Kidney epithelial cell (primary cell): Measurements from ENCODE around the gene UBC. TPM values are rescaled to one million over a fixed set of nuclear protein-coding genes. Genes with fewer than 3 reads are reported as not detected.
"Not testable (repeated sequence)": the region's sequence is repeated elsewhere in the genome, so short reads cannot be mapped to it uniquely, and the experiment has no call there.

ENCODE experiments used
- DNase-seq: peaks from one replicate; pipeline ENCODE4 v3.0.0-alpha.2; 2010; ENCODE audit warnings: low read depth
- H3K27me3 ChIP-seq: 2 replicates; pipeline ENCODE4 v1.6.0; 2011; ENCODE audit warnings: low read length; ENCODE audit not compliant: control insufficient read depth, insufficient read depth
- H3K36me3 ChIP-seq: 2 replicates; pipeline ENCODE4 v1.5.1; 2011; ENCODE audit warnings: low read length; ENCODE audit not compliant: control insufficient read depth, insufficient read depth
- H3K4me3 ChIP-seq: 2 replicates; pipeline ENCODE4 v1.5.1; 2011; ENCODE audit warnings: low read depth, mild to moderate bottlenecking, control low read depth, low read length
- CTCF ChIP-seq: IDR thresholded peaks from 2 replicates; pipeline ENCODE4 v1.5.1; 2011; ENCODE audit warnings: mild to moderate bottlenecking, moderate library complexity, low read length, control low read depth, inconsistent platforms; ENCODE audit not compliant: insufficient read depth, poor library complexity, severe bottlenecking
- total RNA-seq: library from RNA; depleted of rRNA; stranded (reverse); fragments of >200 nt; gene quantifications from 2 replicates; pipeline ENCODE4 v1.2.3, GENCODE V29; 2015

The UBC gene
- total RNA-seq, 1 donor from 2014 or later = 1,432 TPM

DNA sequence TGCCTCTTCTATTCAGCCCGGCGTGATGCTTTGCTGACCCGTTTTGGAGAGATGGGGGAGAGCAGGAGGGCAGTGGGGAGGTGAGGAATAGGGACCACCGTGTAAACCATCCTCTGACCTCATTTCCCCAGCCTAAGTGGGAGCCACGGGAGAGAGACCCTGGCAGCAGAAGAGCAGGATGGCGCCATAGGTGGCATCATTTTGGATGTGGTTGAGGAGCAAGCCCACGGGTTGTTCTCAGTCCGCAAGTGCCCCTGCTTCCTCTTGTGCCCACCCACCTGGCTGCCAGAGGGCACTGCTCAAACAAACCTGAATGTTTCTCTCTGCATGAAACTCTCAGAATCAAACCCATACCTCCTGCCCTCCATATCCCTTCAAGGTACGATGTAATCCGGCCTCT is 10.7 kb upstream of the UBC start:
- TF ChIP-seq CTCF = no peak
- Histone ChIP-seq H3K4me3 (no peak overlapping the region), H3K27me3 (no peaks in the 10 kb centered on the region), H3K36me3 (no peaks in the 10 kb centered on the region)
- no peak for DNase-seq

- no peak for TF ChIP-seq CTCF
- no peaks in the 10 kb centered on the region for H3K36me3 ChIP-seq
- H3K27me3 ChIP-seq = no peaks in the 10 kb centered on the region
- DNase-seq = no peak
- H3K4me3 ChIP-seq = no peak overlapping the region
These were observed 9.7 kb upstream of the UBC start for GRCh38 chr12:124923905-124924734.

DNA sequence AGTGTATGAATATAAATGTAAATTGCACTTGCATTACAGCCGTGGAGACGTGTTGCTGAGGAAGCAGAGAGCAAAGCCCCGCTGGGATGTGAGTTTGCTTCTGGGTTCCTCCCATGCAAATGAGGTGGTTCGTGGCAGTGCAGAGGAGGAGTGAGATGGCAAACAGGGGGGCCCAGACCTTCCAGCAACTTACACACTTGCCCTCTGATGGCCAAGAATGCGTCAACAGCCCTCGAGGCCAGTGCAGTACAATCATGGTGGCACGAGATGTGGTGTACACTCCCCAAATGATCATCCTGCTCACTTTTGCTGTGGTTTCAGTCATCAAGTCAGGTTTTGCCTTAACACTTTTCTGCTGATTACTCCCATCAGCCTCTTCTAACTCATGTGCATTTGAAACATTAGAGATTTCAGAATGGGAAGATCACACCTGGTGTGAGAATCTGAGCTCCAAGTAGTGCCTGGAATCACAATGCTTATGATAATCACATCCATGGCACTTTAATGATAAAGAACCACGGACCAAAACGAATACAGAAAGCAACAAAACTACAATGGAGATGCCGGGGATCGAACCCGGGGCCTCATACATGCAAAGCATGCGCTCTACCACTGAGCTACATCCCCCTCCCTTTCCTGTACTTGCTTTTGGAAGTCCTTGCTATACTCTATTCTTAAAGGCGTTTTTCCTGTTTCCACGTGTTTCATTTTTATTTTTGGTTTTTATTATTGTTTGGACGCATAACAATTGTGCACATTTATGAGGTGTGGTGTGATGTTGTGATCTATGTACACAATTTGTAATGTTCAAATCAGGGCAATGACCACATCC is 7.0 kb upstream of the UBC start:
- TF ChIP-seq CTCF = no peak
- H3K27me3 ChIP-seq = no peaks in the 10 kb centered on the region
- DNase-seq = no peak

GRCh38 chr12:124920353-124920935 is 6.0 kb upstream of the UBC start:
- no peak for TF ChIP-seq CTCF
- no peak for DNase-seq
- H3K36me3 ChIP-seq = no peaks in the 10 kb centered on the region
- H3K27me3 ChIP-seq = no peaks in the 10 kb centered on the region
- H3K4me3 ChIP-seq = no peak overlapping the region

More for the DNA sequence above, 7.0 kb upstream of the UBC start:
- Histone ChIP-seq H3K4me3 (peak overlapping the region; percentile 18), H3K36me3 (no peaks in the 10 kb centered on the region)

GRCh38 chr12:124919521-124920352 is 5.3 kb upstream of the UBC start:
- no peak for TF ChIP-seq CTCF
- Histone ChIP-seq H3K4me3 (no peak overlapping the region), H3K27me3 (no peaks in the 10 kb centered on the region), H3K36me3 (no peaks in the 10 kb centered on the region)
- DNase-seq = no peak

DNA sequence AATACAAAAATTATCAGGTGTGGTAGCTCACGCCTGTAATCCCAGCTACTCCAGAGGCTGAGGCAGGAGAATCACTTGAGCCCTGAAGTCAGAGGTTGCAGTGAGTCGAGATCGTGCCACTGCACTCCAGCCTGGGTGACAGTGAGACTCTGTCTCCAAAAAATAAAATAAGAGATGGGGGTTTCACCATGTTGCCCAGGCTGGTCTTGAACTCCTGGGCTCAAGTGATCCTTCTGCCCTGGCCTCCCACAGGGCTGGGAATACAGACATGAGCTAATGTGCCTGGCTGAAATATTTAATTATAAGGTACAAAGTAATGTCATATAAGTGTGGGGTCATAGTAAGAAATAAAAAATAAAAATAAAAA is 4.2 kb upstream of the UBC start:
- not testable (repeated sequence) for DNase-seq, H3K36me3 ChIP-seq, H3K4me3 ChIP-seq, H3K27me3 ChIP-seq
